ENCODE data around the gene MYH13.

The MYH13 gene

DNA sequence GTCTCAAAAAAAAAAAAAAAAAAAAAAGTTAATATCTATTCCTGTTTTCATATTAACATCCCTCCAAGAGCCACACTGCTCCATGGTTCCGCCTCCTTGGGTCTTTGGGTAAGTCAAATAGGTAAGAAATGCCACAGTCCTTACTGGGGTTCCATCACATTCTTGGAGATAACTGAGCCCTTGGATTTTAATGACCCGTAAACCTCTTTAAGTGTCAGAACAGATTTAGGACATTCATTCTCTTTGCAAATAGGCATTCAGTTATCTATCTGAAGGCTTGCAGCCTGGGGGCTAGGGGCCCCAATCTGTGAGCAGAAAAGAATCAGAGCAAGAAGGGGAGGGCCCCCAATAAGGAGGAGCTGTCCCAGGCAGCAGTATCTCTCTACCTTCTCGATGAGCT, 28.0 kb downstream of the MYH13 start:
- no peak for DNase-seq (ENCODE audit: low read depth, low spot score)

DNA sequence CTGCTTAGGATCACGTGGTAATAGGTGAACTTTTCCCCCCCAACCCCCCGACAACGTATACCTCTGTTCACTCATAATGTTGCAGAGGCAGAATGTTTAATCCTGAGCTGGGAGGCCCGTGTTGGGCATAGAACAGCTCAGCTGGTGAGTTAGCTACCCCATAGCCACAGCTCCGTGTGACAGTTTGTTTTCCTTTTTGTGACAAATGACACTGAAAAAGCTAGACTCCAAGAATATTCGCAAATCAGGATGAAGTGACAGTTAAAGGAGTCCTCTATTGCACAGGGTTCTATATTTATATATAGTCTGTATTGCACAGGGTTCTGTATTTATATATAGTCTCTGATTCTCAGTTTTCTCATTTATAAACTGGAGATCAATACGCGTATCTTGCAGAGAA, 33.8 kb downstream of the MYH13 start:
- no peak for DNase-seq (ENCODE audit: low read depth, low spot score)

- no peak for DNase-seq (ENCODE audit: low read depth, low spot score)
Observed at GRCh38 chr17:10337976-10338375, 34.8 kb downstream of the MYH13 start.

GRCh38 chr17:10337136-10337535, 35.7 kb downstream of the MYH13 start:
- DNase-seq (ENCODE audit: low read depth, low spot score), result no peak

DNA sequence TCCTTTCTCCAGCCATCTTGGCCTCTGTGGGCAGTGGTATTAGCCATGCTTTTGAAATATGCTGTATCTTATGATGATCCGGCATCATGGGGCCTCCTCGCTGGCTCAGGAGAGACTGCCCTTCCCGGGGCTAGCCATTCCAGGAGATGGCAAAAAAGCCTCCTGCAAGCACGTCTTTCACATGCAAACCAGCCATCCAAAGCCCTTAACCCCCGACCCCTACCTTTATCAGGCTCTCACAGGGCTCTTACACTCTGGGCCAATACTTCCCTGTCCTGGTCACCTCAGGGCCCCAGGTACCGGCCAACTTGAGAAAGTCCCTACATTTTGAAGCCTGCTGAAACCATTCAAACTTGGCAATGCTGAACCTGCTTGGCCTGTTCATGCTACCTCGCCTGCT, 36.4 kb downstream of the MYH13 start:
- DNase-seq (ENCODE audit: low read depth, low spot score), result no peak

- DNase-seq (ENCODE audit: low read depth, low spot score), result no peak
Observed at GRCh38 chr17:10332515-10332914, 40.3 kb downstream of the MYH13 start.

- DNase-seq (ENCODE audit: low read depth, low spot score), result no peak
Observed at GRCh38 chr17:10328971-10329923, 43.6 kb downstream of the MYH13 start.

- DNase-seq (ENCODE audit: low read depth, low spot score), result no peak
Observed at GRCh38 chr17:10328206-10328605, 44.6 kb downstream of the MYH13 start.

GRCh38 chr17:10327640-10328039, 45.2 kb downstream of the MYH13 start:
- DNase-seq (ENCODE audit: low read depth, low spot score), result peak; percentile 59

GRCh38 chr17:10325031-10325695, 47.6 kb downstream of the MYH13 start:
- no peak for DNase-seq (ENCODE audit: low read depth, low spot score)

DNA sequence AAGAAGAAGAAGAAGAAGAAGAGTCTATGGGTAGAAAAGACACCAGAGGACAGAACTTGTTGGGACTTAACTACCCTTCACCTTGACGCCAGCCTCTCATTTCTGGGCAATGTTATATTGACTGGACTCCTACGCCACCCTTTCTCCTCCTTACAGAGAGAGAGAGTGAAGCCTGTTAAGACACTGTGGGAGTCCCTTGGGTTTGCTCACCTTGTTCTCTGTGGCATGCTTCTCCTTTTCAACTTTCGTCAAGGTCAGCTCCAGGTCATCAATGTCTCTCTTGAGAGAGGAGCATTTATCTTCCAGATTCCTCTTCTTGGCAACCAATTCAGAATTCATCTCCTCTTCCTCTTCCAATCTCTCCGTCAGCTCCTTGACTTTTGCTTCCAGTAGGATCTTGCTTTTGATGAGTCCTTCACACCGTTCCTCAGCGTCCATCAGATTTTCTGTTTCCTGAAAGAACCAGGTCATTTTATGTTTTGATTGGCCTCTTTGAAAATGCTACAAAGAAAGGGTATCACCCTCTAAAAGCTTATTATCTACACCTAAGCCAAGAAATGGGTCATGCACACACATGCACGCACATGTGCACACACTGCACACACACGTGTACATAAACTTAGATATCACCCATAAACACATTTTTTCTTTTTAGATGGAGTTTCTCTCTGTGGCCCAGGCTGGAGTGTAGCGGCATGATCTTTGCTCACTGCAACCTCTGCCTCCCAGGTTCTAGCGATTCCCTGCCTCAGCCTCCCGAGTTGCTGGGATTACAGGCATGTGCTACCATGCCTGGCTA, 48.8 kb downstream of the MYH13 start:
- no peak for DNase-seq (ENCODE audit: low read depth, low spot score)

- DNase-seq (ENCODE audit: low read depth, low spot score), result no peak
Observed at GRCh38 chr17:10318535-10318934, 54.3 kb downstream of the MYH13 start.

DNA sequence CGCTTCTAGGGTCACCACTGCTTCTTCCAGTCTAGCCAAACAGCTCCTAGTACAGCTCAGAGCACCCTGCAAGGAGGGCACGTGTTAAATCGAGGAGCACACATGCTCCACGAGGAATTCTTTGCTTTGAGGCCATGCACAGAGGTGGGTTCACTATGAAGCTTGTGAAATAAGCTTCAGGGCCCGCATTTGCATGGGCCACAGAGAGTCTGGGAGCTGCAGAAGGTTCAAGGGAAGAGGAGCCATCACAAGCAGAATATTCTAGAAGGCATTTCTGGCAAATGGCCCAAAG, 55.3 kb downstream of the MYH13 start:
- no peak for DNase-seq (ENCODE audit: low read depth, low spot score)

GRCh38 chr17:10316801-10317542, 55.8 kb downstream of the MYH13 start:
- DNase-seq (ENCODE audit: low read depth, low spot score), result no peak

- no peak for DNase-seq (ENCODE audit: low read depth, low spot score)
Observed at GRCh38 chr17:10314329-10314728, 58.5 kb downstream of the MYH13 start.

DNA sequence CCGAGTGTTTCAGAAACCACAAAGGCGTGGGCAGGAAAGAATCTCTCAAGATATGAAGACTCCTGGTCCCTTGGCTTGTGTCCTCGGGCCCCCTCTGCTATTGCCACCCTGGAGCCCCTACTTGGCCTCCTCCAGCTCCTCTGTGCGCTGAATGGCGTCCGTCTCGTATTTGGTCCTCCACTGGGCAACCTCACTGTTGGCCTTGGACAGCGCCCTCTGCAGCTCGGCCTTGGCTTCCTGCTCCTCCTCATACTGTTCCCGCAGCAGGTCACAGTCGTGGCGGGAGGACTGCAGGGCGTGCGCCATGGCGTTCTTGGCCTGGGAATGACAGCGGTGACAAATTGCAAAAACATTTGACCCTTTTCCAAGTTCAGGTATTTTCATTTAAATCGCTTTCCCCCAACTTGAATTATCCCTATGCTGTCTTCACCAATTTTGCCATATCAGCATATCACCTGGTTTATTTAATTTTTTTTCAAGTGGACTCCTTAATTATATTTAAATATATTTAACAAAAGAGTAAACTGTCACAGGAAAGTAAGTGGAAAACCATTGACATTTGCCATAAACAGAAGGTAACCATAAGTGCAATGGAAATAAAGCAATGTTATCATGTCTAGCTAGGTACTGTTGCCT, 59.7 kb downstream of the MYH13 start:
- no peak for DNase-seq (ENCODE audit: low read depth, low spot score)

DNA sequence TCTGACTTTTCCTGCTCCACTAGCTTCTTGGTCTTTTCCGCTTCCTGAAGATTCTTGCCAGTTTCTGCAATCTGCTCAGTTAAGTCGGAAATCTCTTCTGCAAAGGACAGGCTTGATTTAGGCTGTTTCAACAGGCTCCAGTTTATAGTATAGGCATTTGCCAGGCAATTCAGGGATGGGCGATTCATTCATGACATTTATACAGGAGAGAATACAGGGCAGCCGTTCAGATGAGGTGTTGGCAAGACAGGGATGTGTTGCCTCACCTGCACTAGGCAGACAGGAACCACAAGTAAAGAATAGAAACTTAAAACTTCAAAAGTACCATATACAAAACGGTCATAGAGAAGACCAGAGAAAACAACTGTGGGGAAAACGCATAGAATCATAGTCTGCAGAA, 61.7 kb downstream of the MYH13 start:
- DNase-seq (ENCODE audit: low read depth, low spot score), result no peak

DNA sequence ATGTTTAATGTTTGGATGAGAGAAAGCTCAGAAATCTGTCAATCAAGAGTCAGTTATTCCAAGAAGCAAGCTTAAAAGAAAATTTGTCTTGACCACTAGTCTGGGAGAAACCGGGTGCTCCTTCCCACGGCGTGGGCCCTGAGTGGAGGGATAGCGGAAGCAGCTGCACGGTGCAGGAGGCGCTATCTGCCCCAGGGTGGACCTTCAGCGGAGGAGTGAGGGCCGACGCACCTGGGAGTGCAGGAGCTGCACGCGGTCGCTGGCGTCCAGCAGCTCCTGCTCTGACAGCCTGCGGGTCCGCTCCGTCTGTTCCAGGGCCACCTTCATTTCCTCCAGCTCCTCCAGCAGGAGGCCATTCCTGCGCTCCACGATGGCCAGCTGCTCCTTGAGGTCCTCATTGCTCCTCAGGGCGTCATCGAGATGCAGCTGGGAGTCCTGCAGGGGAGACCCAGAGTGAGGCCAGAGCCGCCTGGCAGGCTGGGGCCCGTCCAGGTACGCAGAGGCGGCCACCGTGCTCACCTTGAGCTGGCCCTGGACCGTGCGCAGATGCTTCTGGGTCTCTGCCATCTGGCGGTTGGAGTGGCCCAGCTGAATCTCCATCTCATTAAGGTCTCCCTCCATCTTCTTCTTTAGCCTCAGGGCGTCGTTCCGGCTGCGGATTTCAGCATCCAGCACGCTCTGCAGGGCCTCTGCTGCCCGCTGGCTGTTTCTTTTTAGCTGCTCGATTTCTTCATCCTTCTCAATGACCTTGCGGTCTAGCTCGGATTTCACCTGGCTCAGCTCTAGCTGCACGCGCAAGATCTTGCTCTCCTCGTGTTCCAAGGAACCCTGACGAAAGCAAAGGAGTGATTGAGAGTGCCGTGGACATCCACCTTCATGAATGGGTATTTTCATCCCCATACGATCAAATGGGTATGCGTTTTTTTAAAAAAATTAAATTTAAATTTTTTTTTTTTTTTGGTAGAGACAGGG, 63.5 kb downstream of the MYH13 start:
- no peak for DNase-seq (ENCODE audit: low read depth, low spot score)

GRCh38 chr17:10306585-10306984, 66.2 kb downstream of the MYH13 start:
- no peak for DNase-seq (ENCODE audit: low read depth, low spot score)

DNA sequence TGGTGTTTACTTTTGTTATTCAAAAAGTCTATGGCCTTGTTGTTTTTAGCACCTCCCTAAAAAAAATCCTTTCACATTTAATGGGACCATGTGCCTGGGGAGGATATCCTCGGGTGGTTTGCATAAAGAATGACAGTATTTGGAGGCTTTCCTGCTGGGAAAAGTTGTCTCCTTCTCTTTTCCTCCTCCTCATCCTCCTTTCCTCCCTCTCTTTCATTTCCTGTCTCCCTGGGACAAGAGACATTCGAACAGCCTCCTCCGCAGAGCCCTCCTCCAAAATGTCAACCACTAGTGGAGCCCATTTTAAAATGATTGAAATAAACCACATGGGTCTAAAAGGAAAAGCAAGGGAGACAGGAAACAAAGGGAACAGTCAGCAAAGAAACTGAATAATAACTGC, 67.4 kb downstream of the MYH13 start:
- DNase-seq (ENCODE audit: low read depth, low spot score), result no peak
